ENCODE results near the gene TMPRSS13. TPM values are rescaled to one million over a fixed set of nuclear protein-coding genes. Genes with fewer than 3 reads are reported as not detected.
A peak's percentile ranks its signal among the peaks of the same experiment; 100 is the strongest.

TMPRSS13 gene
- total RNA-seq, 4 donors from 2014 or later = not detected

- WGBS = 91% methylated on average over 12 of the region's 15 CpGs
- Histone ChIP-seq H3K27ac (replicated peaks in 1 of 4) (peak overlapping the region; percentile 45 to 81 (median 72)), H3K9me3 (no peaks in the 10 kb centered on the region), H3K27me3 (peaks cover 0 to 23% (median 3%) of the 10 kb centered on the region in 4 donors), H3K4me1 (peaks cover 63 to 95% (median 84%) of the 10 kb centered on the region in 4 donors), H3K4me3 (no peak overlapping the region), H3K36me3 (no peaks in the 10 kb centered on the region)
- intact Hi-C loops (cut with DNase I) = no loop called here
- peak; percentile 90 for DNase-seq (ENCODE audit: extremely low spot score)
- TF ChIP-seq EP300 (IDR thresholded peaks at IDR 0.05) (no peak), CTCF (IDR thresholded peaks at IDR 0.05) (no peak), POLR2A (IDR thresholded peaks at IDR 0.05; ENCODE audit: low read depth) (no peak), POLR2AphosphoS5 (IDR thresholded peaks at IDR 0.05) (no peak)
These were observed 56.0 kb downstream of the TMPRSS13 start for GRCh38 chr11:117872975-117873827.

- WGBS = 35% methylated on average over 11 of the region's 12 CpGs
- peak; percentile 91 for DNase-seq (ENCODE audit: extremely low spot score)
- Histone ChIP-seq H3K36me3 (no peaks in the 10 kb centered on the region), H3K27ac (replicated peaks in 1 of 4) (peak overlapping the region; percentile 44 to 81 (median 62)), H3K4me1 (peaks cover 59 to 92% (median 80%) of the 10 kb centered on the region in 4 donors), H3K4me3 (no peak overlapping the region), H3K27me3 (peaks cover 0 to 16% (median 3%) of the 10 kb centered on the region in 4 donors), H3K9me3 (no peaks in the 10 kb centered on the region)
- intact Hi-C loops (cut with DNase I) = no loop called here
- TF ChIP-seq POLR2AphosphoS5 (IDR thresholded peaks at IDR 0.05) (peak in 1 of 2 donors; percentile 43), EP300 (IDR thresholded peaks at IDR 0.05) (no peak)
These were observed 56.7 kb downstream of the TMPRSS13 start for GRCh38 chr11:117872420-117872961.

GRCh38 chr11:117871784-117872183, 57.4 kb downstream of the TMPRSS13 start:
- Histone ChIP-seq H3K9me3 (no peaks in the 10 kb centered on the region), H3K27ac (replicated peaks in 1 of 4) (peak overlapping the region in 3 of 4 donors; percentile 44 to 81 (median 79)), H3K4me3 (no peak overlapping the region), H3K36me3 (no peaks in the 10 kb centered on the region), H3K27me3 (peaks cover 0 to 13% (median 3%) of the 10 kb centered on the region in 4 donors), H3K4me1 (peaks cover 52 to 90% (median 77%) of the 10 kb centered on the region in 4 donors)
- DNase-seq (ENCODE audit: extremely low spot score) = peak; percentile 90
- WGBS = 86% methylated on average over 5 of the region's 5 CpGs
- intact Hi-C loops (cut with DNase I) = no loop called here
- TF ChIP-seq POLR2AphosphoS5 (IDR thresholded peaks at IDR 0.05) = no peak
- no peak for TF ChIP-seq CTCF (IDR thresholded peaks at IDR 0.05)
- TF ChIP-seq POLR2A (IDR thresholded peaks at IDR 0.05; ENCODE audit: low read depth) = no peak
- no peak for TF ChIP-seq EP300 (IDR thresholded peaks at IDR 0.05)

DNA sequence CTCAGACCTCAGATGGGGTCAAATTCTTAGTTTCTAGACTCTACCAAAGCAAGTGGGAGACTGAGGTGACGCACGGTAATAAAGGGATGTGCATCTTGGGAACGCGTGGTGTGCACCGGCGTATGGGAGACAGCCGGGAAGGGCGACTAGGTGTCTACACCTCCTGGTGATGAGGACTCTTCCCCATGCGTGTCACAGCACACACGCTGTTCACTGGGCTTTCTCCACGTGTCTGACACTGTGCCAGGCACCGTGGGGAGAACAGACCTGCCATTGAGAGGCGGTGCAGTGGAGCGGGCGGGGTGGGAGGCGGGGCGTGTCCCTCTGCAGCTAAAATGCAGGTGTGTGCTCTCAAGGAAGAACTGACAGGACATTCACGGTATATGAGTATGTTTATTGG, 58.0 kb downstream of the TMPRSS13 start:
- whole genome bisulfite sequencing = 90% methylated on average over 13 of the region's 18 CpGs
- Histone ChIP-seq H3K36me3 (no peaks in the 10 kb centered on the region), H3K9me3 (no peaks in the 10 kb centered on the region), H3K4me3 (no peak overlapping the region), H3K27ac (replicated peaks in 1 of 4) (peak overlapping the region in 1 of 4 donors; percentile 81), H3K4me1 (peaks cover 54 to 89% (median 76%) of the 10 kb centered on the region in 4 donors), H3K27me3 (peaks cover 0 to 6% (median 3%) of the 10 kb centered on the region in 4 donors)
- DNase-seq (ENCODE audit: extremely low spot score) = no peak
- TF ChIP-seq POLR2AphosphoS5 (IDR thresholded peaks at IDR 0.05) = no peak
- no peak for TF ChIP-seq POLR2A (IDR thresholded peaks at IDR 0.05; ENCODE audit: low read depth)
- no peak for TF ChIP-seq CTCF (IDR thresholded peaks at IDR 0.05)
- TF ChIP-seq EP300 (IDR thresholded peaks at IDR 0.05) = no peak
- intact Hi-C loops (cut with DNase I) = no loop called here
